ENCODE data around the gene TMEM203. TPM values are rescaled to one million over a fixed set of nuclear protein-coding genes. Genes with fewer than 3 reads are reported as not detected.

TMEM203 gene
- total RNA-seq, 1 experiment from 2014 or later: 50.6 TPM

- DNase-seq (ENCODE audit: low spot score) (no peak), ATAC-seq (peak; percentile 14)
- Mint-ChIP-seq H3K4me1 (no peaks in the 10 kb centered on the region), H3K4me3 (peak overlapping the region; percentile 16; the same call in 1 of the 2 replicates), H3K9me3 (no peaks in the 10 kb centered on the region), H3K27me3 (ENCODE audit: low read depth) (peaks cover 84% of the 10 kb centered on the region), H3K36me3 (no peaks in the 10 kb centered on the region), H3K27ac (no peak overlapping the region)
- ChIA-PET CTCF (interaction anchor here (0.5 to 3.7 kb wide), 6 partner anchors 9 to 80 kb away, joined by 3 to 40 read pairs (median 6); partner anchors contain the start of gene TUBB4B), POLR2A (interaction anchor here (1.0 kb wide), 1 partner anchor 93 kb away, joined by 3 read pairs; no protein-coding TSS in a partner anchor)
- TF ChIP-seq ATF2 (CRISPR knock-in tag; IDR thresholded peaks at IDR 0.05; ENCODE audit: borderline replicate concordance, low read depth): no peak
- no peak for TF ChIP-seq ERG (CRISPR knock-in tag; IDR thresholded peaks at IDR 0.05)
- TF ChIP-seq NR1H2 (CRISPR knock-in tag; IDR thresholded peaks at IDR 0.05): no peak
- no peak for TF ChIP-seq SP1 (CRISPR knock-in tag; conservative IDR thresholded peaks at IDR 0.05)
- TF ChIP-seq OVOL2 (CRISPR knock-in tag; IDR thresholded peaks at IDR 0.05; ENCODE audit: borderline replicate concordance): no peak
- no peak for TF ChIP-seq JAZF1 (CRISPR knock-in tag; IDR thresholded peaks at IDR 0.05)
- TF ChIP-seq TP53 (CRISPR knock-in tag; IDR thresholded peaks at IDR 0.05): no peak
Observed at GRCh38 chr9:137160716-137161557, 44.5 kb downstream of the TMEM203 start.

- CTCF ChIA-PET: interaction anchor here (2.0 to 3.7 kb wide), 3 partner anchors 16 to 131 kb away, joined by 4 to 40 read pairs (median 18); no protein-coding TSS in a partner anchor
- Mint-ChIP-seq H3K36me3 (no peaks in the 10 kb centered on the region), H3K9me3 (no peaks in the 10 kb centered on the region), H3K27me3 (ENCODE audit: low read depth) (peaks cover 85% of the 10 kb centered on the region), H3K27ac (no peak overlapping the region), H3K4me1 (no peaks in the 10 kb centered on the region), H3K4me3 (no peak overlapping the region)
- no peak for ATAC-seq
- DNase-seq (ENCODE audit: low spot score): no peak
- POLR2A ChIA-PET: no interaction called here
- TF ChIP-seq NR2C2 (CRISPR knock-in tag; IDR thresholded peaks at IDR 0.05) (no peak), ARID4B (CRISPR knock-in tag; IDR thresholded peaks at IDR 0.05; ENCODE audit: borderline replicate concordance) (no peak), SMAD3 (CRISPR knock-in tag; IDR thresholded peaks at IDR 0.05; ENCODE audit: borderline replicate concordance) (no peak), PRDM15 (CRISPR knock-in tag; IDR thresholded peaks at IDR 0.05) (no peak), MLX (CRISPR knock-in tag; IDR thresholded peaks at IDR 0.05) (no peak), ZSCAN18 (CRISPR knock-in tag; IDR thresholded peaks at IDR 0.05) (no peak), FOXP4 (CRISPR knock-in tag; IDR thresholded peaks at IDR 0.05) (no peak), MYBL2 (CRISPR knock-in tag; IDR thresholded peaks at IDR 0.05) (no peak), FOXK1 (CRISPR knock-in tag; IDR thresholded peaks at IDR 0.05) (no peak), CREB1 (CRISPR knock-in tag; IDR thresholded peaks at IDR 0.05) (no peak), RORB (CRISPR knock-in tag; IDR thresholded peaks at IDR 0.05) (no peak), GABPB1 (CRISPR knock-in tag; IDR thresholded peaks at IDR 0.05) (no peak)
Observed at GRCh38 chr9:137160054-137160425, 45.4 kb downstream of the TMEM203 start.

Data from WTC11 (cell line).